ENCODE data around the gene EFCAB14. TPM values are rescaled to one million over a fixed set of nuclear protein-coding genes. Genes with fewer than 3 reads are reported as not detected.

The EFCAB14 gene
- total RNA-seq, 1 experiment from 2014 or later: 95.4 TPM

DNA sequence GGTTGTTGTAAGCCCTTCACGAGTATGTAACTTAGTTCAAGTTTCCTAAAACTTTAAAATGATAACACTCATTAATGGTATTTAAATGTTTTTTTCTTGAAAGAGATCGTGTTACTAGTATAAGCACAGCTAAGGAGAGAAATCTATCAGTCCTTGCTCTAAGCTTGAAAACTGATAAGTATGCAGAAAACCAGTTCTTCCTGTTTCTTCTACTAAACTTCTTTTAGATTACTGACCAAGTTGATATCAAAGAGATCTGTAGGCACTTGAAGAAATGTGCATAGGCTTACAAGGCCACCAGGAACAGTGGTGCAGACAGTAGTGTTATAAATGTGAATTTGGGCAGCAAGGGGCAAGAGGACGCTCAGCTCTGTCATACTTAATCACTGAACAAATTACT is 3.9 kb downstream of the EFCAB14 start:
- POLR2A ChIA-PET (ENCODE audit: unreplicated experiment): no interaction called here
- Histone ChIP-seq H3F3A (ENCODE audit: insufficient read depth, low read depth) (peaks cover 19% of the 10 kb centered on the region), H3K4me2 (peak overlapping the region; percentile 34; the same call in 1 of the 2 replicates), H3K36me3 (ENCODE audit: low read depth) (peaks cover 29% of the 10 kb centered on the region), H3K4me1 (replicated peaks; ENCODE audit: insufficient read depth) (peaks cover 44% of the 10 kb centered on the region), H2AFZ (no peak overlapping the region), H4K20me1 (ENCODE audit: insufficient read depth) (peaks cover 24% of the 10 kb centered on the region), H3K9me2 (ENCODE audit: insufficient read depth) (no peaks in the 10 kb centered on the region), H3K27ac (no peak overlapping the region), H3K79me2 (ENCODE audit: low read depth) (peaks cover 38% of the 10 kb centered on the region), H3K4me3 (no peak overlapping the region), H3K27me3 (ENCODE audit: insufficient read depth, low read depth) (no peaks in the 10 kb centered on the region), H3K9me3 (ENCODE audit: insufficient read depth, low read depth) (no peaks in the 10 kb centered on the region)
- TF ChIP-seq EZH2 (IDR thresholded peaks at IDR 0.05; ENCODE audit: low read depth) (no peak), CTCF (conservative IDR thresholded peaks at IDR 0.05) (no peak)
- CTCF ChIA-PET: no interaction called here
- peak in 1 of 2 experiments; percentile 80 for DNase-seq
- intact Hi-C loops (cut with micrococcal nuclease; ENCODE audit: unreplicated experiment): loop anchor here (10.0 kb wide), 2 partner anchors 310 to 460 kb away; no protein-coding TSS in a partner anchor
- no TSS peak for BruUV-seq (replicated peaks)

GRCh38 chr1:46708121-46708520 is 10.8 kb downstream of the EFCAB14 start:
- POLR2A ChIA-PET (ENCODE audit: unreplicated experiment): interaction anchor here (0.6 kb wide), 1 partner anchor 10 kb away, joined by 3 read pairs; no protein-coding TSS in a partner anchor
- peaks cover 32% of the 10 kb centered on the region for H4K20me1 ChIP-seq (ENCODE audit: insufficient read depth)
- intact Hi-C loops (cut with micrococcal nuclease; ENCODE audit: unreplicated experiment): loop anchor here (10.0 kb wide), 1 partner anchor 587 kb away; no protein-coding TSS in a partner anchor
- H3K4me1 ChIP-seq (replicated peaks; ENCODE audit: insufficient read depth): no peaks in the 10 kb centered on the region
- no peaks in the 10 kb centered on the region for H3K9me3 ChIP-seq (ENCODE audit: insufficient read depth, low read depth)
- CTCF ChIA-PET: interaction anchor here (0.6 to 0.7 kb wide), 2 partner anchors 17 to 374 kb away, joined by 3 read pairs; no protein-coding TSS in a partner anchor
- no peaks in the 10 kb centered on the region for H3K9me2 ChIP-seq (ENCODE audit: insufficient read depth)
- H3F3A ChIP-seq (ENCODE audit: insufficient read depth, low read depth): no peaks in the 10 kb centered on the region
- H3K79me2 ChIP-seq (ENCODE audit: low read depth): peaks cover 8% of the 10 kb centered on the region; the same call in 1 of the 2 replicates
- DNase-seq: no peak
- TF ChIP-seq EZH2 (IDR thresholded peaks at IDR 0.05; ENCODE audit: low read depth) (no peak), CTCF (conservative IDR thresholded peaks at IDR 0.05) (no peak)
- H3K27me3 ChIP-seq (ENCODE audit: insufficient read depth, low read depth): no peaks in the 10 kb centered on the region
- no peak overlapping the region for H3K4me2 ChIP-seq
- H3K36me3 ChIP-seq (ENCODE audit: low read depth): peaks cover 38% of the 10 kb centered on the region
- H2AFZ ChIP-seq: no peak overlapping the region
- BruUV-seq (replicated peaks): no TSS peak
- H3K4me3 ChIP-seq: no peak overlapping the region
- H3K27ac ChIP-seq: no peak overlapping the region

DNA sequence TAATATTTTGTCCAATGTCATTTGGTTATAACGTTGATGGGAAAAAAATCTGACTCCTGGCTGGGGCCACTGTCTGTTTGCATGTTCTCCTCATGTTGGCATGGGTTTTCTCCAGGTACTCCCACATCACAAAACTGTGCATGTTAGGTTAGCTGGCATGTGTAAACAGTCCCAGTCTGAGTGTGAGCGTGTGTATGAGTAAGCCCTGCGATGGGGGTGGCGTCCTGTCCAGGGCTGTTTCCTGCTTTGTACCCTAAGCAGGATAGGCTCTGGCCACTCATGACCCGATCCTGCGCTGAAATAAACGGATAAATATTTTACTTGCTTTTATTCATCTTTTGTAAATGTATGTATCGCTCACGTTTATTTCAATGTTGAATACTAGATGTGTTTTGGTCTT is 13.5 kb downstream of the EFCAB14 start:
- H3K9me2 ChIP-seq (ENCODE audit: insufficient read depth): no peaks in the 10 kb centered on the region
- no peak overlapping the region for H3K4me2 ChIP-seq
- no peak overlapping the region for H2AFZ ChIP-seq
- H3K27ac ChIP-seq: no peak overlapping the region
- H3K4me3 ChIP-seq: no peak overlapping the region
- DNase-seq: no peak
- H3K27me3 ChIP-seq (ENCODE audit: insufficient read depth, low read depth): no peaks in the 10 kb centered on the region
- peaks cover 39% of the 10 kb centered on the region for H3K36me3 ChIP-seq (ENCODE audit: low read depth)
- ChIA-PET POLR2A (ENCODE audit: unreplicated experiment) (no interaction called here), CTCF (no interaction called here)
- TF ChIP-seq CTCF (conservative IDR thresholded peaks at IDR 0.05) (no peak), EZH2 (IDR thresholded peaks at IDR 0.05; ENCODE audit: low read depth) (no peak)
- BruUV-seq (replicated peaks): no TSS peak
- intact Hi-C loops (cut with micrococcal nuclease; ENCODE audit: unreplicated experiment): loop anchor here (10.0 kb wide), 1 partner anchor 589 kb away; no protein-coding TSS in a partner anchor
- H3K79me2 ChIP-seq (ENCODE audit: low read depth): peaks cover 21% of the 10 kb centered on the region; the same call in 1 of the 2 replicates
- peaks cover 40% of the 10 kb centered on the region for H4K20me1 ChIP-seq (ENCODE audit: insufficient read depth)
- H3K4me1 ChIP-seq (replicated peaks; ENCODE audit: insufficient read depth): no peaks in the 10 kb centered on the region
- H3F3A ChIP-seq (ENCODE audit: insufficient read depth, low read depth): no peaks in the 10 kb centered on the region
- H3K9me3 ChIP-seq (ENCODE audit: insufficient read depth, low read depth): no peaks in the 10 kb centered on the region

All from PC-9 (cell line).